ENCODE data around the gene VRK3.
"Not testable (repeated sequence)": the region's sequence is repeated elsewhere in the genome, so short reads cannot be mapped to it uniquely, and the experiment has no call there.

The VRK3 gene

GRCh38 chr19:49959892-49960291, 65.3 kb downstream of the VRK3 start:
- intact Hi-C loops (cut with DNase I): not testable (repeated sequence)
- DNase-seq: peak in 2 of 10 donors; percentile 24 to 33

DNA sequence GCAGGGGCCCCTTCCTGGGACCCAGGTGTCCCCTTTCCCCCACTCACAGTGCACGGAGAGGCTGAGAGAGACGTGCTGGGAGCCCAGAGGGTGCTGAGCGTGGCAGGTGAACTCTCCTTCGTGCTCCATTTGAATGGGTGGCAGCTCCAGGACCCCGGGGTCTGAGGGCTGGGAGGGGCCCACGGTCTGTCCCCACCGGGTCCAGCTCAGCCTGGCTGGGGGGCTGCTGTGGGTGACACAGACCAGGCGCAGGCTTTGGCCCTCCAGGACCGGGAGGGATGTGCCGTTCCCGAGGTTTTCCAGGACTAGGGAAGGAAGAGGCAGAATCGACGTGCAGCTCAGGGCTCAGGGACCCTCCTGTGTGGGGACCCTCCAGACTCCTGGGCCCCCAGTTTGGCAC, 66.6 kb downstream of the VRK3 start:
- peak in 2 of 10 donors; percentile 55 to 58 for DNase-seq
- intact Hi-C loops (cut with DNase I): not testable (repeated sequence)

DNA sequence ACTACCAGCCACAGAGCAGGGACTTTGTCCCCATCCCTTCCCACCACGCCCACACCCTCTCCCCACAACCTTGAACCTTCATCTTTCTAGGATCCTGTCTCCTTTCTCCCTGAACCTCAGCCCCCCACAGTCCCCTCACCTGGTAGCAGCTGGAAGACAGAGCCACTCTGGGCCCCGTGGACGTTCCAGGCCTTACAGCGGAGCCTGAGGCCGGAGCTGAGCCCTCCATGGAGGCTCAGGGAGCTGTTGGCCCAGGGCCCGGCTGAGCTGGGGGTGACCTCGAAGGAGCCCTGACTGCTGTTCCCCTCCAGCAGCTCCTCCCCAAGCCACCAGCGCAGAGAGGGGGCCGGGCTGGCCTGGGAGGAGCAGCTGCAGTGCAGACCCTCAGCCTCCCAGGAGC, 67.0 kb downstream of the VRK3 start:
- intact Hi-C loops (cut with DNase I): not testable (repeated sequence)
- DNase-seq: peak in 2 of 10 donors; percentile 16 to 59

DNA sequence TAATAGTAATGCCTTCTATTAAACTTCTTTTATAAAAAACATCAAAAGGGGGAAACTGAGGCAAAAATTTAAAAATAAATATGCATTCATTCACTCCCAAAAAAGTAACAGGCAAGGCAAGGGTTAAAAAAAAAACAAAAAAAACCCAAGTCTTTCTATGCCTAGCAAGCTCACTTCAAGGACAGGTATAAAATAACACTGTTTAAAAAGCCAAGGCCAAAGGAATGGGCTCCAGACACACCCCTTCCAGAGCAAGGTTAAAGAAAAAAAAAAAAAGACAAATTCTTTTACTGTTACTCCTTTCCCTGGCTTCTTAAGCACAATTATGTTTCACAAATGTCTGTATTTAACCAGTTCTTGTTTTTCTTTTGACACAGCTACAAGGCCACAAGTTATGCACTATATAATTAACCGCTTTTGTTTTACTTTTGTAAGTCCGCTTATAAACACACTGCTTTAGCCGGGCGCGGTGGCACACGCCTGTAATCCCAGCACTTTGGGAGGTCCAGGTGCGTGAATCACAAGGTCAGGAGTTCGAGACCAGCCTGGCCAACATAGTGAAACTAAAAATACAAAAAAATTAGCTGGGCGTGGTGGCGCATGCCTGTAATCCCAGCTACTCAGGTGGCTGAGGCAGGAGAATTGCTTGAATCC, 67.8 kb downstream of the VRK3 start:
- peak in 2 of 10 donors; percentile 24 to 54 for DNase-seq
- intact Hi-C loops (cut with DNase I): no loop called here

DNA sequence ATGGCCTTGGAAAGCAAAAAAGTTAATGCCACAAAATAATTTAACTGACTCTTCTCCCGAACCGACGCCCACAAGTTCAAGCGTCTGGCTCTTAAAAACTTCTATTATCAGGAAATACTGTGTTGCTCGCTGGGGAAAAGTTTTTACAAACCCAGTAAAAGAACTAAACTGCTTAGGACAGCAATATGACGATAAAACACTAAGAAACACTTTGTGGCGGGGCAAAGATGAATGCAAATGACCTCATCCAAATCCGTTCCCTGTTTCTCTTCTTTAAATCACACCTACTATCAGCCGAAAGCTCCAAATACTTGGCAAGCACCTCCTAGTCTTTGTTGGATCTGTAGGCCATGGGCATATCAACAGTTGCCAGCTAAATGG, 69.1 kb downstream of the VRK3 start:
- intact Hi-C loops (cut with DNase I): no loop called here
- peak in 1 of 10 donors; percentile 1 for DNase-seq

DNA sequence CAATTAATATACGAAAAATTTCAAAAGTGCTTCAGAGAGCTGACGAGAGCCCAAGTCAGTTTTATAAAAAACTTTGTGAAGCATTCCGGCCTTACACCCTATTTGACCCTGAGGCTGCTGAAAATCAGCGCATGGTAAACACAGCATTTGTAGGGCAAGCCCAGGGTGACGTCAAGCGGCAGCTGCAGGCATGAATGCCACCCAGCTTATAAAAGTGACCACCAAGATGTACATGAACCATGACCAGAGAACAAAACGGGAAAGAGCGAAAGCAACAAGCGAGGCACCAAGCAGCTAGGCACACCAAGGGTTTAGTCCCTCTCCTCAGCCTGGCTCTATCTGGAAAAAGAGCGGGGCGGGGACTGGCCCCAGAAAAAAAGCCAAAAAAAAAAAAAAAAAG, 70.2 kb downstream of the VRK3 start:
- intact Hi-C loops (cut with DNase I): no loop called here
- DNase-seq: peak in 2 of 10 donors; percentile 15 to 22

DNA sequence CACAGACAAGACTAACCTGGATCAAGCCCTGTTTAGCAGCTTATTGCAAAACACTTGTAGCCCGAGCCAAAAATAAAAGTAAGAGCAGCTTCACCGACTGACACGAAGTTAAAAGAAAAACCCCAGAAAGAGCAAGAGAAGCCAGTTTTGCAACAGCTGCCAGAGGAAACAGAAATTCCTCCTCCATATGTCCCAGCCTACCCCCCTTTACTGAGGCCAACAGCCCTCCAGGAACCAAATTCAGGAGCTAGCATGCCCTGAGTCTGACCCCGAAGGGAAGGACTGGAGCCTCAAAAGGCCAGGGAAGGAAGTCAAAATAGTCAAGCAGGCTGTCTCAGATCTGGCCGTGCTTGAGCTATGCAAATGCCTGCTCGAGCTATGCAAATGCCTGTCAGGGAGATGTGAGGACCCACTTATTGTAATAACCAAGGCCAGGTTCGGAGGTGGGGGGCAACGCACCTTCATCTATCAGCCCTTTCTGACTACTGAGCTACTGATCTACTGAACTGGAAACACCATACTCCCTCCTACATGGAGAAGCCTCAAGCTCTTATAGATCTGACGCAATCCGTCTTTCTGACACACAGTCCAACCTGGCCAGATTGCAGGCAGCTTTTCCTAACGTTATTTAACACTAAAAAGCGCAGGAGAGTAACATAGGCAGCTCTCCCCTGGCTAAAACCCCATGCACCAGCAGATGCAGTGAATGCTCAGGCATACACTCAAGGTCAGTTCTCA, 70.9 kb downstream of the VRK3 start:
- intact Hi-C loops (cut with DNase I): no loop called here
- peak in 2 of 10 donors; percentile 2 to 39 for DNase-seq

GRCh38 chr19:49953416-49953815, 71.8 kb downstream of the VRK3 start:
- intact Hi-C loops (cut with DNase I): no loop called here
- peak in 2 of 10 donors; percentile 12 to 37 for DNase-seq

- intact Hi-C loops (cut with DNase I): no loop called here
- peak in 2 of 10 donors; percentile 37 to 44 for DNase-seq
Measured at GRCh38 chr19:49952906-49953305, 72.3 kb downstream of the VRK3 start.

DNA sequence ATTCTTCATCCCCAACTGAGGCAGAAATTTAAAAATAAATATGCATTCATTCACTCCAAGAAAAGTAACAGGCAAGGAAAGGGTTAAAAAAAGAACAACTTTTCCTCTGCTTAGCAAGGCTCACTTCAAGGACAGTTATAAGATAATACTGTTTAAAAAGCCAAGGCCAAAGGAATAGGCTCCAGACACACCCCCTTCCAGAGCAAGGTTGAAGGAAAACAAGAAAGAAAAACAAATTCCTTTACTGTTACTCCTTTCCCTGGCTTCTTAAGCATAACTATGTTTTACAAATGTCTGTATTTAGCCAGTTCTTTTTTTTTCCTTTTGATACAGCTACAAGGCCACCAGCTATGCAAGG, 72.7 kb downstream of the VRK3 start:
- no peak for DNase-seq
- intact Hi-C loops (cut with DNase I): no loop called here

GRCh38 chr19:49951806-49952478, 73.2 kb downstream of the VRK3 start:
- DNase-seq: peak in 2 of 10 donors; percentile 16 to 64
- intact Hi-C loops (cut with DNase I): no loop called here

- intact Hi-C loops (cut with DNase I): no loop called here
- peak in 2 of 10 donors; percentile 29 to 77 for DNase-seq
Measured at GRCh38 chr19:49950956-49951526, 74.1 kb downstream of the VRK3 start.

GRCh38 chr19:49950590-49950948, 74.6 kb downstream of the VRK3 start:
- intact Hi-C loops (cut with DNase I): no loop called here
- DNase-seq: peak in 1 of 10 donors; percentile 17

DNA sequence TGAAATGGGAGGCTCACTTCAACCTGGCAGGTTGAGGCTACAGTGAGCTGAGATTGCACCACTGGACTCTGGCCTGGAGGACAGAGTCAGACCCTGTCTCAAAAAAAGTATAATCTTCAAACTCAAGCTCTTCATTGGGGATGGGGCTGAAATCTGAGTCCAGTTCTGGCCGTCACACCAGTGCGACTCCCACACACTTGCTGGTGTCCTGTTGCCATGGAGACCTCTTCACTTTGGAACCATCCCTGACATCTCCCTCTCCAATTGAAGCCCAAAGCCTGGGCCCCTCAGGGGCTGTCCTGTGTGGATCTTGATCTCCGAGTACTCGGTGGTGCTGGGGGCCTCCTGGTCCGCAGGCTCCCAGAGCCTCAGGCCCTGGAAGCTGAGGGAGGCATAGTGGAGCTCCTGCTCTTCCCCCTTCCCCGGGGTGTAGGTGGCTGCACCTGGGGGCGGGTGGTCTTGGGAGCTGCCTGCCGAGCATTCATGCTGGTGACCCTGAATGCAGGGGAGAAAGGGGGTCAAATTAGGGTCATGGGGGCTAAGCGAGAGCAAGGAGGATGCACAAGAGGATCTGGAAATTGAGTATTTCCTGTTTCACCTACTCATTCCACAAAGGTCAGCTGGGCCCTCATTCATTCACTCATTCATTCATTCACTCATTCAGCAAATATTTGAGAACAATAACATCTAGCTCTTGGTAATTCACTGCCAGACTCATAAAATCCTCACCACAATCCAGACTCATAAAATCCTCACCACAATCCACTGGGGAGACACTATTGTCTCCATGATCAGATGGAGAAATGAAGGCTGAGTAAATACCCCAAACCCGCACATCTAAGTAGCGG, 75.2 kb downstream of the VRK3 start:
- peak in 2 of 10 donors; percentile 19 to 36 for DNase-seq
- intact Hi-C loops (cut with DNase I): no loop called here

DNA sequence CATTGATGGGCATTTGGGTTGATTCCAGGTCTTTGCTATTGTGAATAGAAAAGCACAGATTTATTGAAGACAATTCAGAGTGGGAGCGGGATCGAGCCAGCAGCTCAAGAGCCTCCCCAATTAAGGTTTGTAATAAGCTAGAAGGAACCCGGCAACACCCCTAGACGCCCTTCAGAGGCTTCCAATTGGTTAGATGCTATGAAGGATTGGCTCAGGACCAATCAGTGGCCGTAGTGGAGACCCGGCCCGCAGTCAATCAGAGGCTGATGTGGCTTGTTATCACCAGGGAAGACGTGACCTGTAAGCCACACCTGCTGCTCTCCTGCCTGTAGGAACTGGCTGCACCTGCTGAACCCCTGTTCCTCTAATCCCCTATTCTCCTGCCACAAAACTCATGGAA, 78.8 kb downstream of the VRK3 start:
- intact Hi-C loops (cut with DNase I): no loop called here
- peak in 1 of 10 donors; percentile 20 for DNase-seq

GRCh38 chr19:49944567-49944966, 80.6 kb downstream of the VRK3 start:
- DNase-seq: peak in 1 of 10 donors; percentile 13
- intact Hi-C loops (cut with DNase I): not testable (repeated sequence)

DNA sequence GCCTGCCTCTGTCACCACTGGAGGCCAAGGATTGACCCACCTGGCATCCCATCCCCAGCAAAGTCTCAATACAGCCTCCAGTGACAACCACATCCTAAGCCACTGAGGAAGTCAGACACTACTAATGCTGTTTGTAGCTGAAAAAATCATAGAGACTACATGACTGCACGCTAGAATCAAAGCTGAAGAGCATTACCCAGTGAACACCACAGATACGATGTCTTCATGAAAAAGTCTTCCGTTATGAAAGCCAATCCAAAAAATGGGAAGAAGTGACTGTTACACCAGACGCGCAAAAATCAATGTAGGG, 84.7 kb downstream of the VRK3 start:
- intact Hi-C loops (cut with DNase I): no loop called here
- no peak for DNase-seq

DNA sequence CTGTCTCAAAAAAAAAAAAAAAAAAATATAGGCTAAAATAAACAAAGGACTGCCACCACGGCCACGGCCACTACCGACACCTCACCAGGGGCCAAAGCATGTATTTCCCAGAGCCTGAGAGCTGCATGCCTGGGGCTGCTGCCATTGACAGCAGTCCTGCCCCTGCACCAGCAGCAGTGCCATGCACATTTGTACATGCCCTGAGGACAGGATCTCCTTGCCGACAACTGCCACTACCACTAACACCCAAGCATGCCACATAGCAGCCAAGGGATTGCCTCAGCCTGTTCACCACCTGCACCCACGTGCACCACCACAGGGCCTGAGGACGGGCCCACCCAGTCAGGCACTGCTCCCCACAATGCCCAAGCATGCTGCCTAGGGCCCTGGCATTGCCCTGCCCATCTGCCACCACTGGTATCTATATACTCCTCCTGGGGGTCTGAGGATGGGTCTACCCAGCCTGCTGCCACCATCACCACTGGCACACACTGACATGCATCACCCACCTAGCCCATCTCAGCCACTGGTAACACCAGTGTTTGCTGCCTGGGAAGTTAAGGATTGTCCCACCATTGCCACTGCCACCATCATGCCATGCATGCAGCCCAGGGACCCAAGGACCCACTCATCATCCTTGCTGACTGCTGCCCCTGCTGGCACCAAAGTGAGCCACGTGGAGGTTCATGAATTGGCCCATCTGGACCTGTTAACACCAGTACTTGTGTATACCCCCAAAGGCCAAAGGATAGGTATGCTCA, 85.3 kb downstream of the VRK3 start:
- peak in 2 of 10 donors; percentile 26 to 58 for DNase-seq
- intact Hi-C loops (cut with DNase I): no loop called here

GRCh38 chr19:49938662-49939061, 86.5 kb downstream of the VRK3 start:
- intact Hi-C loops (cut with DNase I): no loop called here

More at GRCh38 chr19:49938662-49939061, 86.5 kb downstream of the VRK3 start:
- peak in 2 of 10 donors; percentile 58 to 72 for DNase-seq

All from posterior cingulate gyrus (tissue), 11 donors.